ENCODE results near the gene CGA.

The CGA gene

GRCh38 chr6:87082160-87082721 is 12.7 kb downstream of the CGA start:
- DNase-seq, result no peak

DNA sequence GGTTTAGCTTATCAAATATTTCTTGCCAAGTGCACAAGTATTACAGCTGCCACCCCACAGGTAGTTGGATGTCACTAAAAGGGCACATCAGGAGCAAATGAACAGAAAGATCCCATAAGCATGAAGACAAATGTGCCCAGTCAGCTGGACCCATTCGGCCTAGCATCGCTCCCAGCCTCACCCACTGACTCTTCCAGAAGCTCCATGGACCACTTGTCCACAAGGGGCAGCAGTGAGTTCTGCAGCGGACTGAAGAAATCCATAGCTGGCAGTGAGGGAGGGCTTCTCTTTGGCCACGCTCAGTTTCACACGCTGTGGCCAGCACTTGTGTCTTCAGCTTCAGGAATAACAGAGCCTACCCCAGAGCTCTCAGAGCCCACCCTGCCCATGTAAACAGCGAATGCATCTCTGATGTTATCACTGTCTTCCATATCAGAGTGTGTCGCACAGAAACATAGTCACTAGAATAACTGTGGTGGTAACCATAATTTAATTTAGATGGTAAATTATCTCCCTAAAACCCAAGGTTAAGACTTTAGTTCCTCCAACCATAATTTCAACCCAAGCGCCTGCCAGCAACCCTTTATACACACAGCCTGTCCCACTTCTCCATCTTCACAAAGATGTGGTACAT is 15.8 kb downstream of the CGA start:
- DNase-seq, result peak; percentile 67 to 72

GRCh38 chr6:87075168-87075567 is 19.7 kb downstream of the CGA start:
- no peak for DNase-seq

DNA sequence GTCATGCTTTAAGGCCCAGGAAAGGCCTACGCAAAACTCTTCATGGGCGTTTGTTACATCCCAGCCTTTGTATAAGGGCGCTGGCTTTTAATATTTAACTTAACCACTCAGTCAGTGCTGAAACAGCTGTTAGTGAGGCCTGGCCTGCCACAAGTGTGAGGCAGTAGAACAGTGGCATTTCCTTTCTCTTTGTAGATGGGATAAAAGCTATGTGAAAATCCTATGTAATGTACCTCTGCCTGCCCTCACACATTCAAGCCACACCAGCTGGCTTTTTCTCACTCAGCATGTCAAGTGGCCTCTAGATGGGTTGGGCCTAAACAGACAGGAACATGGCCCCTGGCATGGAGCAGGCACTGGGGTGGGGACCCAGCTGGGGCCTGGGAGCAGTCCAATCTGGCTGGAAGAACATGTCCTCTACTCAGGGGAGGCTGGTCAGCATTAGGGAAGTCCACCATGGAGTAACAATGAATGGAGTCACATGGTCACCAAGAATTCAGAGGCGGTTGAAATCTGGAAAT is 20.7 kb downstream of the CGA start:
- no peak for DNase-seq

- no peak for DNase-seq
Measured at GRCh38 chr6:87071683-87072082, 23.2 kb downstream of the CGA start.

GRCh38 chr6:87070741-87071140 is 24.2 kb downstream of the CGA start:
- no peak for DNase-seq

GRCh38 chr6:87068795-87069194 is 26.1 kb downstream of the CGA start:
- DNase-seq, result no peak

DNA sequence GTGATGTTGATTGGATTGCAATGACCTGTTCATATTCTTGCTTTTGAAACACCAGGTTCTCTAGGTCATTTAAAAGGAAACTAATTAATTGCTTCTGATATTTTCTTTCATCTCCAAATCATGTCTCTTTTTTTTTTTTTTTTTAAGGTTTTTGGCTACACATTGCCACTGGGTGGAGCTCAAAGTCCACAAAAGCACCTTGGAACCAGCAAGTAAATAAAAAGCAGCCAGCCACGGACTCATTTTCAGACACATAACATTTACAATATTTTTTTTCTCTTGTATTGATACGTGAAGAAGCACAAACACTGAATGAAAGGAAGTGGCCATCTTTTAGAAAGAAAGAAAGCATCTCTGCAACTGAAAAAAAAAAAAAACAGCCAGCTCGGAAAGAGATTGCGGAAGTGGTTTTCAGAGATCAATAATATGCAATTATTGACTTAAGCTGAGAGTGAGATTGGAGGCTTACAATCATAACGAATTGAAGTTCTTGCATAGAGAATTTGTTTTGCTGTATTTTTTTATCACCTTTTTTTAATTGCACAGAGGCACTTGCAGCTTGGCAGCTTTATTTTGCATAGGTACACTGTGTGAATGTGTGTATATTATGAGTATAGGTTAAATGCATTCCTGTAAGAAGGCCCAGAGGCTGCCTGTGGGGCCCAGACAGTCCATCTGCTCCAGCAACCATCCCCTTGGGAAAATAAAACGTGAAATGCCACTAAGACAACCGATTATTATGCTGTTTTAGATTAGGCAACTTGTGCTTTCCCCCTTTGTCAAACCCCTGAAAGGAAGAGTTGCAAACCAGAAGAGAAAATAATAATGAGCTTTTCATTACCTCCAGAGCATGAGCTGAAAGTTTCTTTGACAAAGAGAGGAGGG is 28.2 kb downstream of the CGA start:
- DNase-seq, result peak; percentile 34 to 41

- no peak for DNase-seq
Measured at GRCh38 chr6:87065117-87065516, 29.8 kb downstream of the CGA start.

GRCh38 chr6:87059943-87060342 is 35.0 kb downstream of the CGA start:
- DNase-seq, result no peak

- no peak for DNase-seq
Measured at GRCh38 chr6:87054143-87054833, 40.6 kb downstream of the CGA start.

- no peak for DNase-seq
Measured at GRCh38 chr6:87053312-87053711, 41.6 kb downstream of the CGA start.

DNA sequence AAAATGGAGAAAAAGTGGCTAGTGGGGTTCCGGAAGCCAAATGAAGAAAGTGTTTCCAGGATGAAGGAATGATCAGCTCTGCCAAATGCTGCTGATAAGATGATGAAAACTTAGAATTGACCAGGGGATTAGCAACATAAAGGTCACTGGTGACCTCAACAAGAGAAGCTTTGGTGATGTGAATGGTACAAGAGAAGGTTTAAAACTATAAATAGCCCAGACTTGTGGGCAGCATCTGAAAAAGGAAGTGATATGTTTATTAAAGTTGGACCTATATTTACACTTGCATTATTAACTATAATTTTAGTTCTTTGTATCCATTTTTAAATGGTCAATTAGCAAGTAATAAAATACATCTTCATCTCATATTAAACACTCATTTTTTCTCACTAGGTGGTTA is 45.1 kb downstream of the CGA start:
- DNase-seq, result no peak

DNA sequence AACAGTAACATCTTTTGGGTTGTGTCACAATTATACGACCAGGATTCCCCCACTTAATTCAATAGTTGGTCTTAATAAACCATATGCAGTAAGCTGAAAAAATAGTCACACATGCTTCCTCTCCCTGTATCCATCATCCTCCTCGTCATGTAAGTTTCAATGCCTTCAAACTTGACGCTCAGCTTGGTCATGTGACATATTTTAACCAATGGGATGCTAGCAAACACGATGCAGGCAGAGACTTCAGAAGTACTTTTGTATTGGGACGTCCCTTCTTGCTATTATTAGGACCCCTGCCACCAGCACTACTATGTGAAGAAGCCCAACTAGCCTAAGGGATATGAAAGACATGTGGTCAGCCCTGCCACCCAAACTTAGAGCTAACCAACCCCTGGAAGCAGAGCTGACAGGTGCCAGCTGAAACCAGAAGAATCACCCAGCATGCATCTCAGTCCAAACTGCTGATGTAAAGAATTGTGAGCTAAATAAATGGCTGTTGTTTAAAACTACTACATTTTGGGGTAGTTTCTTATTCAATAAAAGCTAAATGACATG is 49.3 kb downstream of the CGA start:
- no peak for DNase-seq

GRCh38 chr6:87040729-87041128 is 54.2 kb downstream of the CGA start:
- DNase-seq, result no peak

All from stimulated activated CD4-positive, alpha-beta T cell treated with anti-CD3 and anti-CD28 coated beads, Interleukin-2, amount 100 ng/mL, for 24 hours (primary cell).